NB4 (cell line): Measurements from ENCODE around the gene BRSK2.

Source experiments
- CTCF ChIP-seq: IDR thresholded peaks from one replicate; pipeline ENCODE4 v1.5.1; 2012; ENCODE audit warnings: low read depth, low read length
- POLR2A ChIP-seq: IDR thresholded peaks from 2 replicates; pipeline ENCODE4 v1.6.1; 2011; ENCODE audit warnings: mild to moderate bottlenecking; ENCODE audit not compliant: insufficient read length; ENCODE audit errors: extremely low read depth

GRCh38 chr11:1473011-1473628 lies 83.4 kb downstream of the BRSK2 start:
- no peak for TF ChIP-seq POLR2A
- TF ChIP-seq CTCF, result no peak
